ACC112 (cell line): ENCODE data around the gene RAD1.

Source experiments
- H2AFZ ChIP-seq: fragments of 200-600 bp; sonication (generic); one replicate; pipeline ENCODE4 v1.6.0; 2017; ENCODE audit warnings: antibody characterized with exemption, low read length; ENCODE audit not compliant: unreplicated experiment
- H3K27ac ChIP-seq: fragments of 200-600 bp; sonication (generic); 2 replicates; pipeline ENCODE4 v1.5.1; 2014; ENCODE audit warnings: low read depth, mild to moderate bottlenecking, antibody characterized with exemption, low read length, moderate library complexity
- H3K27me3 ChIP-seq: fragments of 200-600 bp; sonication (generic); 2 replicates; pipeline ENCODE4 v1.6.1; 2014; ENCODE audit warnings: mild to moderate bottlenecking, antibody characterized with exemption, low read length, moderate library complexity, mixed read lengths; ENCODE audit not compliant: insufficient read depth
- H3K36me3 ChIP-seq: fragments of 200-600 bp; sonication (generic); 2 replicates; pipeline ENCODE4 v1.6.1; 2016; ENCODE audit warnings: mild to moderate bottlenecking, antibody characterized with exemption, low read length, moderate library complexity, mixed read lengths; ENCODE audit not compliant: insufficient read depth
- H3K4me1 ChIP-seq: fragments of 200-600 bp; sonication (generic); one replicate; pipeline ENCODE4 v1.6.1; 2016; ENCODE audit warnings: low read length, mixed read lengths; ENCODE audit not compliant: insufficient read depth, unreplicated experiment, control insufficient read depth
- H3K4me3 ChIP-seq: fragments of 200-600 bp; sonication (generic); 2 replicates; pipeline ENCODE4 v1.5.1; 2014; ENCODE audit warnings: mild to moderate bottlenecking, low read depth, low read length
- H3K79me2 ChIP-seq: fragments of 200-600 bp; sonication (generic); one replicate; pipeline ENCODE4 v1.6.0; 2016; ENCODE audit warnings: low read length; ENCODE audit not compliant: control insufficient read depth, unreplicated experiment, insufficient read depth

RAD1 gene

DNA sequence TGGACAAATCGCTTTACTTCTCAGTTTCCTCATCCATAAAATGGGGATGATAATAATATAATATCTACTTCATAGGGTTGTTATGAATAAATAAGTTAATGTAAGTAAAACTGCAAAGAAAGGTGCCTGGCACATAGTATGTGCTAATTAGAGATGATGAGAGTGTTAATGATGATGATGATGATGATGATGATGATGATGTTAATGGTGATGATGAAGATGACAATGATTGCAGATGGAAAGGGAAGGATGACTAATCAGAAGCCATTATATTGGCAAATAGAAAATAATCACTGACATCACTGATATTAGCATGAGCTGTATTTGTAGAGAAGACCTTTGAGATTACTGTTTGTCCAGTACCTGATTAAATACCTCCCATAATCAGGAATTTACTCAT lies 20.6 kb downstream of the RAD1 start:
- H2AFZ ChIP-seq = no peak overlapping the region
- no peak overlapping the region for H3K4me3 ChIP-seq
- no peaks in the 10 kb centered on the region for H3K79me2 ChIP-seq
- peaks cover 5% of the 10 kb centered on the region for H3K4me1 ChIP-seq
- no peaks in the 10 kb centered on the region for H3K27me3 ChIP-seq
- H3K36me3 ChIP-seq = no peaks in the 10 kb centered on the region
- H3K27ac ChIP-seq = no peak overlapping the region

DNA sequence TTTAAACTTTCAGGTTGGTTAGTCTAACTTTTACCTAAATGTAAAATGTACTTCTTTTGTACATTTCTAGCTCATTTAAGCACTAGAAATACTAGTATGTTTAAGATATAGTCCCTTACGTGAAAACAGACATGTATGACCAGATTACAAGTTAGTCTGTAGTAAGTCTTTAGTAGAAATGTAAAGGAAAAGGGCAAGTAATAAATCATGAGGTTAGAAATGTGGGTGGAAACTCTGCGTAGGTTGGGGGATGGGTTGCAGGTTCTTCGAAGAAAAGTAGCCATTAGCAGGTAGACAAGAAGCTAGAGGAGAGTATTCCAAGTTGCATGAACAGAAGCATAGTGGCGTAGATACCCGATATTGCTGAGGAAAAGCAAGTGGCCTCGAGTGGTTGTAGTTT lies 22.9 kb downstream of the RAD1 start:
- Histone ChIP-seq H3K4me3 (no peak overlapping the region), H3K79me2 (no peaks in the 10 kb centered on the region), H3K36me3 (no peaks in the 10 kb centered on the region), H3K4me1 (peaks cover 5% of the 10 kb centered on the region), H3K27me3 (no peaks in the 10 kb centered on the region), H3K27ac (no peak overlapping the region), H2AFZ (no peak overlapping the region)

DNA sequence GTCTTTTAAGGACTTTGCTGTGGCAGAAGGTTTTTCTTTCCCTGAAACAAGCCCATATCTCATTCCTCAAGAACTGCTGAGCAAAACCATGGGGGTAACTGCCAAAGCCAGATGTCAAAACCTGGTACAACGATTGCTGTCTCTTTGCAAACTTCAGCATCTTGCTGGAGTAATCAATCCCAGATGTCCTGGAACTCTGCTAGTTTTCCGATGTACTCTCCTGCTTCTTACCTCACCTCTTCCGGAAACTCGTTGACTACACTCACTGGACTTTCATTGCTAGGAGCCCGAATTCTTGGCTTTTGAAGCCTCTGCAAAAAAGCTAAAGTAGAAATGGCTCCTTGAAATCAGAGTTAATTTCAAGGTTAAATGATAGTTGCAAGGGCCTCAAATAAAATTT lies 23.3 kb downstream of the RAD1 start:
- Histone ChIP-seq H3K27ac (no peak overlapping the region), H3K4me3 (no peak overlapping the region), H3K4me1 (peaks cover 5% of the 10 kb centered on the region), H2AFZ (no peak overlapping the region), H3K27me3 (no peaks in the 10 kb centered on the region), H3K36me3 (no peaks in the 10 kb centered on the region), H3K79me2 (no peaks in the 10 kb centered on the region)

DNA sequence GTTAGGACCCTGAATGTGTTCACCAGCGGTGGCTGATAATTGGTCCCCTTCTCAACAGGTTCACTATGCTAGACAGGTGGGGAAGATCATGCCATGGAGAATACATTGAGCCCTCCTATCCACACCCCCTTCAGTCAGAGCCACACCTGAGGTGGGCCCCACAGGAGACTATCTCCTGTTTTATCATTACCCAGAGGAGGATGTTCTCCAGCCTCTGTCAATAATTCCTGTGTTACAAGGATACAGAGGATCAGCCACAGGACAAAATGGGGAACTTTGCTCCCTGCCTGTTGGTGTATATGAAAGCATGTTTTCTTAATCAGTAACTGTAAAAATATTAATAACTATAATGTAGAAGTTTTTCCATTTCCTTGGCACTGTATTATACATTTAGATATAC lies 25.9 kb downstream of the RAD1 start:
- Histone ChIP-seq H2AFZ (no peak overlapping the region), H3K4me3 (no peak overlapping the region), H3K4me1 (peaks cover 5% of the 10 kb centered on the region), H3K36me3 (no peaks in the 10 kb centered on the region), H3K27ac (no peak overlapping the region), H3K79me2 (no peaks in the 10 kb centered on the region), H3K27me3 (no peaks in the 10 kb centered on the region)

DNA sequence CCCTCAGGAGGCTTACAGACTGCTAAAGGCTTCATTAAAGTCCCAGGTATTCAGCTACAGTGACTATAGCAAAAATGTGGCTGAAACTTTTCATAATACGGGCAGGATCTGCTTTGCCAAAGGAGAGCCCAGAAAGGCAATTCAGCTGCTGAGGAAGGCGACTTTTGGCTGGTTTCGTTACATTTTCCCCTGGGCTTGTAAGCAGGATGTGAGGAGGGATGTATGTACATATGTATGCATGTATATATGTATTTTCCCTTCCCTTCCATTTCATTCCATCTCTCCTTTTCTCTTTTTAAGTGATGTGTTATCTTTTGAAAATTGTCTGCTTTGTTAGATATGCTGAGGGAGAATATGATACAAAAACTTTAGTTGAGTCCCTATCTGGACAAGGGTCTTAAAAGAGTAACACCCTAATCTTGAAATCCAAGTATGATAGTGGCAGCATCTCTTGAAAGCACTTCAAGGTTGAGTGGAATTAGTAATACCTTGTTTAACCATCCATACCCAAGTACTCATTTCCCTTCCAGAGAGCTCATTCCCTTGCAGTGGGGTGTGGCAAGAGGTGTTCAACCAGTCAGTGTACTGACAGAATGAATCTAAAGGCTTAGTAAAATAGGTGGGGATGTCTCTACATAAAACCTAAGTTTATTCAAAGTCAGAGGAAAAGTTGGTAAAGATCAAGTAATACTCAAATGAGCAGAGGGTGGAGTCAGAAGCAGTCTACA lies 28.7 kb downstream of the RAD1 start:
- Histone ChIP-seq H2AFZ (no peak overlapping the region), H3K79me2 (no peaks in the 10 kb centered on the region), H3K4me1 (no peaks in the 10 kb centered on the region), H3K27me3 (no peaks in the 10 kb centered on the region), H3K36me3 (no peaks in the 10 kb centered on the region), H3K27ac (no peak overlapping the region), H3K4me3 (no peak overlapping the region)

DNA sequence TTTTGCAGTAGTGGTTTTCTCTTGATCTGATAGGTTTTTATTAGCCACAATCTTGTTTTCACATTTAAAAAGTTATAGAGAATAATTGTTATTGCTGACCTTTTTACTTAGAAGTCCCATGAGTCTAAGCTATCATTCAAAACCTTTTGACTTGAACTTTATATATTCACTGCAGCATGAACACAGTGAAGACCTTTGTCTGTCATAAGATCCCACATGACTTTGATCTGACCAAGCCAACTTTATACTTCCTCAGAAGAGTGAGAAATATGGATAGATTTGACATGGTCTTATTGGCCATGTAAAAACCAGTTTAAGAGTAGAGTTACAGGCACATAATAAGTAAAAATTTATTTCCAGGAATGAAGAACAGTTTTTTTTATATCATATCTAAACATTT lies 34.1 kb downstream of the RAD1 start:
- Histone ChIP-seq H3K79me2 (no peaks in the 10 kb centered on the region), H3K36me3 (no peaks in the 10 kb centered on the region), H3K4me3 (no peak overlapping the region)

DNA sequence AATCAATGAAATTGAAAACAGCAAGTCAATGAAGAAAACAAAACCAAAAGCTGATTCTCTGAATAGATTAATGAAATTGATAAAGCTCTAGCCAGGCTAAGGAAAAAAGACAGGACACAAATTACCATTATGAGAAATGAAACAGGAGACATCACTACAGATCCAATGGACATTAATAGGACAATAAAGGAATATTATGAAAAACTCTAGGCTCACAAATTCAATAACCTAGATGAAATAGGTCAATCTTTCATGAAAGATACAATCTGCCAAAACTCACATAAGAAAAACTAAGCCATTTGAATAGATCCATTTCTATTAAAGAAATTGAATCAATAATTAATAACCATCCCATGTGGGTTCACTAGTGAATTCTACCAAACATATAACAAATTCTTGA lies 39.0 kb downstream of the RAD1 start:
- Histone ChIP-seq H3K79me2 (no peaks in the 10 kb centered on the region), H3K36me3 (no peaks in the 10 kb centered on the region), H3K27ac (no peak overlapping the region), H3K4me1 (no peaks in the 10 kb centered on the region), H3K27me3 (no peaks in the 10 kb centered on the region), H2AFZ (no peak overlapping the region), H3K4me3 (no peak overlapping the region)

More for the DNA sequence above, 34.1 kb downstream of the RAD1 start:
- Histone ChIP-seq H2AFZ (no peak overlapping the region), H3K4me1 (no peaks in the 10 kb centered on the region), H3K27me3 (no peaks in the 10 kb centered on the region), H3K27ac (no peak overlapping the region)

DNA sequence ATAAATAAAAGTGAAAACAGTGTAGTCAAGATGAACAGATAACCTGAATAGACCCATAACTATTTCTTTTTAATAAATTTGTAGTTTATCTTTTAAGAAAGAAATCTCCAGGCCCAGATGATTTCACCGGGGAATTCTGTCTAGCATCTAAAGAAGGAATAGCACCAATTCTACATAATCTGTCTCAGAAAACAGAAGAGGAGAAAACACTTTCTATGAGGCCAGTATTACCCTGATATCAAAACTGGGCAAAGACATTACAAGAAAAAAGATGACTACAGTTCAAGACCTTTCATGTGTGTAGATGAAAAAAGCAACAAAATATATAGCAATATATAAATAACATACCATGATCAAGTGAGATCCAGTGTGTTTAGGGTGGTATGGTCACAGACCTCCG lies 44.9 kb downstream of the RAD1 start:
- no peaks in the 10 kb centered on the region for H3K79me2 ChIP-seq
- no peaks in the 10 kb centered on the region for H3K4me1 ChIP-seq
- H3K4me3 ChIP-seq = no peak overlapping the region
- no peak overlapping the region for H3K27ac ChIP-seq
- no peaks in the 10 kb centered on the region for H3K36me3 ChIP-seq
- H3K27me3 ChIP-seq = no peaks in the 10 kb centered on the region
- H2AFZ ChIP-seq = no peak overlapping the region

DNA sequence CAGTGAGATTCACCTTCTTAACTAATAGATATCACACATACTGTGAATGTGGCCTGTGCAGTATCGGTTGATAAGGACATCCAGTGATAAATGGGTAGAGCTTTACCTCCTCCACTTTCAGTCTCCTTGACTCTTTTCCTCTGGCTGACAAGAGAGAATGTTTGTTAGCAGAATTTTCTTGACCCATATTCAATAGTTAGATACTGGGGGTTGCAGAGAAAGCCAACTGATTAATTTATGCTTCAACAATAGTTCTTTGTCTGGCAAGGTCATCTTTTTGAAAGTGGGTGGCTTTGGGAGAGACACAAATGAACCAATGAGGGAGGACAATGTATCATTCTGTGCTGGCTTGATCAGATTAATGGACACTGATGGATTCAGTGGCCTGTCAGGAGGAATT lies 46.0 kb downstream of the RAD1 start:
- Histone ChIP-seq H2AFZ (no peak overlapping the region), H3K27ac (no peak overlapping the region), H3K36me3 (no peaks in the 10 kb centered on the region), H3K4me1 (no peaks in the 10 kb centered on the region), H3K27me3 (no peaks in the 10 kb centered on the region), H3K4me3 (no peak overlapping the region), H3K79me2 (no peaks in the 10 kb centered on the region)

DNA sequence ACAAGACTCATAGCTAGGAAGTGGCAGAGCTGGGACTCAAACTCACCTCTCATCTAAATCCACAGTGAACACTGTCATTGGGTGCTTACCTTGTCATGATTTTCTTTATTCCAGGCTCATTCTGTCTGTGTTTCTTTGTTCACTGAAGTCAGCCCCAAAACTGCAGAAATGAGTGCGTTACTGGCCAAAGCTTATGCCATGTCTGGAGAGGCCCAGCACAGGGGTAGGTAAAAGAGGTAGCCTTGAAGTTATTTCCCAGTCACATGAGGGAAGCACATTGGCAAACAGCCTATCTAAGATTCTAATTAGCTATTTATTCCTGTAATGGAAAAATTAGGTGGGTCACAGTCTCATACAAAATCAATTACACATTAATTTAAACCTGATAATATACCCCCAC lies 46.5 kb downstream of the RAD1 start:
- Histone ChIP-seq H3K4me1 (no peaks in the 10 kb centered on the region), H3K27me3 (no peaks in the 10 kb centered on the region), H3K79me2 (no peaks in the 10 kb centered on the region), H2AFZ (no peak overlapping the region), H3K27ac (no peak overlapping the region), H3K4me3 (no peak overlapping the region), H3K36me3 (no peaks in the 10 kb centered on the region)

DNA sequence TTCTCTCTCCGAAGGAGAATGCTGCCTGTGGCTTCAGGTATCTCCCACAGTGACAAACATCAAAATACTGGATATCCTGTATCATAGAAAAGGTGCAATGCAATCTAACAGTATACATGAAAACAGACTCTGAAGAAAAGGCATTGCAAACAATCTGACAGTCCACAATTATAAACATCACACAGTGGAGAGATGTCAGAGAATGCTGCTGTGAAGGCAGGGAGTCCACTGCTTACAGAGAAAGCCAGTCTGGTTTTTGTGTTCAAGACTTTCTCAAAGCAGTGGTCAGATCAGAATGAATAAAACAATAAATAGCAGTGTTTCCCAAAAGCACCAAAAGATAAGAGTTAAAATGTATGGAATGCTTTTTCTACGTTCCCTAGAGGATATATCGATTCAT lies 47.6 kb downstream of the RAD1 start:
- Histone ChIP-seq H3K27ac (no peak overlapping the region), H3K36me3 (no peaks in the 10 kb centered on the region), H3K4me1 (no peaks in the 10 kb centered on the region), H3K4me3 (no peak overlapping the region), H2AFZ (no peak overlapping the region), H3K27me3 (no peaks in the 10 kb centered on the region), H3K79me2 (no peaks in the 10 kb centered on the region)
